GM12878 (cell line): ENCODE data around the gene ESRRG. TPM values are rescaled to one million over a fixed set of nuclear protein-coding genes. Genes with fewer than 3 reads are reported as not detected.

ENCODE experiments used
- ATAC-seq: fragments of 200-7000 bp; cut with Tn5 transposase; 3 replicates; pipeline ENCODE4 v1.9.1; 2020; ENCODE audit warnings: mild to moderate bottlenecking, moderate library complexity
- BruUV-seq: library from RNA; stranded (reverse); fragments of 400-500 nt; replicated peaks from 2 replicates; lab custom pipeline; 2021; lab: Mats Ljungman, UMichigan
- CTCF ChIA-PET: fragments of 300-600 bp; sonication (Branson Sonifier 250); formaldehyde crosslinking; extraction: SDS; loops from one replicate; lab custom pipeline; 2021; ENCODE audit warnings: inconsistent platforms; lab: Yijun Ruan, JAX
- POLR2A ChIA-PET: fragments of 350-600 bp; formaldehyde crosslinking; extraction: SDS; loops from one replicate; lab custom pipeline; 2021; ENCODE audit warnings: inconsistent platforms; lab: Charles Lee
- RAD21 ChIA-PET: fragments of 300-600 bp; sonication (Branson Sonifier 250); formaldehyde crosslinking; loops from one replicate; lab custom pipeline; 2023; ENCODE audit warnings: antibody characterized with exemption; ENCODE audit not compliant: unreplicated experiment; lab: Charles Lee
- SMC1A ChIA-PET: fragments of 300-600 bp; sonication (Branson Sonifier 250); formaldehyde crosslinking; loops from one replicate; lab custom pipeline; 2023; ENCODE audit not compliant: unreplicated experiment, uncharacterized antibody; lab: Charles Lee
- DNase-seq: peaks from one replicate; pipeline ENCODE4 v3.0.0-alpha.2; 2011; ENCODE audit warnings: low read depth, low spot score
- FAIRE-seq: peaks from 3 replicates; lab custom pipeline; 2011; peaks lifted over from hg19 to GRCh38; lab: Jason Lieb, UNC
- H2AFZ ChIP-seq: 2 replicates; pipeline ENCODE4 v1.6.0; 2011; ENCODE audit warnings: low read depth, low read length, control low read depth; ENCODE audit not compliant: control insufficient read depth
- H3K27ac ChIP-seq: 2 replicates; pipeline ENCODE4 v1.5.1; 2011; ENCODE audit warnings: control low read depth; ENCODE audit not compliant: control insufficient read depth, insufficient read depth
- H3K27me3 ChIP-seq, 2 experiments: replicated peaks in 1 of 2; 2 replicates each; pipeline versions ENCODE4 v1.6.0 to v1.6.1; 2011; ENCODE audit warnings: low read length in 1 of 2; ENCODE audit not compliant: control insufficient read depth in 2 of 2, insufficient read depth in 2 of 2
- H3K36me3 ChIP-seq, 2 experiments: 2 replicates each; pipeline ENCODE4 v1.5.1; 2011; ENCODE audit warnings: low read length in 1 of 2; ENCODE audit not compliant: control insufficient read depth in 2 of 2, insufficient read depth in 2 of 2
- H3K4me1 ChIP-seq: 2 replicates; pipeline ENCODE4 v1.6.1; 2011; ENCODE audit warnings: mild to moderate bottlenecking, low read length, moderate library complexity, mixed read lengths; ENCODE audit not compliant: control insufficient read depth, insufficient read depth
- H3K4me2 ChIP-seq: 2 replicates; pipeline ENCODE4 v1.6.0; 2011; ENCODE audit warnings: control low read depth; ENCODE audit not compliant: control insufficient read depth, insufficient read depth
- H3K4me3 ChIP-seq: fragments of 200-600 bp; sonication (generic); 2 replicates; pipeline ENCODE4 v1.5.1; 2016
- H3K79me2 ChIP-seq: 2 replicates; pipeline ENCODE4 v1.6.0; 2011; ENCODE audit warnings: low read length; ENCODE audit not compliant: control insufficient read depth, insufficient read depth
- H3K9ac ChIP-seq: 2 replicates; pipeline ENCODE4 v1.8.0; 2011; ENCODE audit warnings: low read length, control low read depth, mixed read lengths; ENCODE audit not compliant: control insufficient read depth, insufficient read depth
- H3K9me3 ChIP-seq: replicated peaks from 3 replicates; pipeline ENCODE4 v1.5.1; 2011; ENCODE audit warnings: mild to moderate bottlenecking, low read length; ENCODE audit not compliant: control insufficient read depth, insufficient read depth
- H4K20me1 ChIP-seq: 2 replicates; pipeline ENCODE4 v1.6.0; 2011; ENCODE audit not compliant: control insufficient read depth, insufficient read depth
- ASH2L ChIP-seq: fragments of 300-600, 200-600 bp; sonication (generic); IDR thresholded peaks from 2 replicates; pipeline ENCODE4 v1.6.1; 2017; ENCODE audit warnings: low read depth, mild to moderate bottlenecking, borderline replicate concordance
- CEBPB ChIP-seq, 2 experiments: fragments of 150-350 bp in 1 of 2; IDR thresholded peaks; 2 replicates each; pipeline ENCODE4 v1.6.1; 2012 to 2014; ENCODE audit warnings: low read depth in 2 of 2, low read length in 2 of 2, borderline replicate concordance in 1 of 2, inconsistent platforms in 1 of 2
- CHD2 ChIP-seq: IDR thresholded peaks from 2 replicates; pipeline ENCODE4 v1.6.1; 2011; ENCODE audit warnings: low read depth, low read length, improper control_type of control experiment, borderline replicate concordance
- CREB1 ChIP-seq: IDR thresholded peaks from 2 replicates; pipeline ENCODE4 v1.6.1; 2012; ENCODE audit warnings: low read depth, mild to moderate bottlenecking, inconsistent platforms
- E2F4 ChIP-seq: IDR thresholded peaks from 2 replicates; pipeline ENCODE4 v1.6.1; 2012; ENCODE audit warnings: low read depth, low read length, improper control_type of control experiment
- ELK1 ChIP-seq: IDR thresholded peaks from 2 replicates; pipeline ENCODE4 v1.6.1; 2012; ENCODE audit warnings: low read depth, low read length, improper control_type of control experiment
- FOXM1 ChIP-seq: IDR thresholded peaks from 2 replicates; pipeline ENCODE4 v1.6.1; 2012; ENCODE audit warnings: low read depth, mild to moderate bottlenecking, inconsistent platforms, low read length, moderate library complexity
- HDAC2 ChIP-seq: fragments of 200-600 bp; sonication (generic); IDR thresholded peaks from 2 replicates; pipeline ENCODE4 v1.6.1; 2017
- MEF2B ChIP-seq: fragments of 450-650 bp; IDR thresholded peaks from 2 replicates; pipeline ENCODE4 v1.6.1; 2018; ENCODE audit warnings: mild to moderate bottlenecking, moderate library complexity; ENCODE audit not compliant: partially characterized antibody, poor library complexity, severe bottlenecking
- NKRF ChIP-seq: fragments of 450-650 bp; conservative IDR thresholded peaks from 2 replicates; pipeline ENCODE4 v1.6.1; 2017; ENCODE audit warnings: mild to moderate bottlenecking, moderate library complexity
- NR2C2 ChIP-seq: IDR thresholded peaks from 2 replicates; pipeline ENCODE4 v1.6.1; 2011; ENCODE audit warnings: borderline replicate concordance, low read depth; ENCODE audit not compliant: control insufficient read depth, insufficient read length
- NRF1 ChIP-seq: conservative IDR thresholded peaks from 2 replicates; pipeline ENCODE4 v1.6.1; 2011; ENCODE audit warnings: mild to moderate bottlenecking, low read depth, low read length, improper control_type of control experiment
- PAX8 ChIP-seq: fragments of 450-650 bp; IDR thresholded peaks from 2 replicates; pipeline ENCODE4 v1.6.1; 2017; ENCODE audit warnings: mild to moderate bottlenecking, moderate library complexity
- RAD21 ChIP-seq: IDR thresholded peaks from 2 replicates; pipeline ENCODE4 v1.6.1; 2011; ENCODE audit warnings: mild to moderate bottlenecking, low read depth, low read length, moderate library complexity; ENCODE audit not compliant: insufficient read depth
- SIX5 ChIP-seq: IDR thresholded peaks from 2 replicates; pipeline ENCODE4 v1.6.1; 2011; ENCODE audit warnings: mild to moderate bottlenecking, low read depth, low read length, moderate library complexity; ENCODE audit not compliant: severe bottlenecking
- USF2 ChIP-seq: IDR thresholded peaks from 2 replicates; pipeline ENCODE4 v1.6.1; 2011; ENCODE audit warnings: low read depth, low read length, improper control_type of control experiment, borderline replicate concordance
- ZNF384 ChIP-seq: IDR thresholded peaks from 2 replicates; pipeline ENCODE4 v1.6.1; 2012; ENCODE audit warnings: low read depth, mild to moderate bottlenecking, low read length, improper control_type of control experiment, borderline replicate concordance
- ZNF622 ChIP-seq: fragments of 450-650 bp; IDR thresholded peaks from 2 replicates; pipeline ENCODE4 v1.6.1; 2017; ENCODE audit warnings: mild to moderate bottlenecking, inconsistent platforms
- WGBS: methylation state at CpG from one replicate; pipeline ENCODE4 v1.1.6; 2016; ENCODE audit warnings: low lambda C conversion rate; ENCODE audit not compliant: insufficient replicate concordance, insufficient coverage; ENCODE audit errors: missing lambda C conversion rate; 5-methylcytosine and 5-hydroxymethylcytosine counted together
- in situ Hi-C: fragments of 300-500 bp; cut with MboI; formaldehyde crosslinking; loops from 9 replicates; pipeline ENCODE4 v1.14.3; 2018; ENCODE audit warnings: mixed read lengths
- intact Hi-C: fragments of 100-400 bp; cut with micrococcal nuclease; formaldehyde crosslinking; loops from one replicate; pipeline ENCODE4 v1.14.2; 2022; ENCODE audit not compliant: unreplicated experiment
- polyA plus RNA-seq, 11 experiments: library from polyadenylated mRNA; depleted of rRNA in 4 of 11; unstranded in 6 of 11; stranded (reverse) in 5 of 11; fragments of >200 nt; fragmentation: Nextera tagmentation in 4 of 11; fragmentation: Illumina TruSeq in 1 of 11; extraction: Ambion mirVana in 4 of 11; extraction: Trizol in 1 of 11; gene quantifications; 1 replicate in 1 of 11; 2 replicates in 10 of 11; pipeline versions ENCODE4 v1.2.1 to v1.2.3, GENCODE V29; 2011 to 2016; ENCODE audit warnings: inconsistent platforms in 2 of 11, missing spikeins in 2 of 11, low read depth in 1 of 11
- total RNA-seq, 4 experiments: library from RNA; depleted of rRNA in 3 of 4; stranded (reverse); fragments of >200 nt in 3 of 4; fragmentation: Illumina TruSeq in 1 of 4; extraction: Trizol in 1 of 4; gene quantifications; 2 replicates each; pipeline versions ENCODE4 v1.2.1 to v1.2.3, GENCODE V29; 2013 to 2021

ESRRG gene
- total and polyA plus RNA-seq, 10 of the 15 experiments (the other 5 are each of a cell fraction or from before 2014, with no cell fraction given) = 0.03 TPM; not detected in 9

GRCh38 chr1:216576234-216576937, 146.8 kb downstream of the ESRRG start:
- FAIRE-seq = no peak

More at GRCh38 chr1:216576234-216576937, 146.8 kb downstream of the ESRRG start:
- no peaks in the 10 kb centered on the region for H3K36me3 ChIP-seq
- ChIA-PET CTCF (interaction anchor here (1.0 kb wide), 1 partner anchor 10 kb away, joined by 5 read pairs; no protein-coding TSS in a partner anchor), RAD21 (no interaction called here), SMC1A (interaction anchor here (0.7 kb wide), 1 partner anchor 9 kb away, joined by 3 read pairs; no protein-coding TSS in a partner anchor), POLR2A (no interaction called here)
- no peak overlapping the region for H3K4me3 ChIP-seq
- 1% methylated on average over 4 of the region's 4 CpGs for WGBS
- H3K4me2 ChIP-seq = no peak overlapping the region
- intact Hi-C loops = no loop called here
- H3K4me1 ChIP-seq = no peaks in the 10 kb centered on the region
- in situ Hi-C loops = no loop called here
- no peaks in the 10 kb centered on the region for H3K27me3 ChIP-seq
- no peak overlapping the region for H3K27ac ChIP-seq
- no TSS peak for BruUV-seq
- no peaks in the 10 kb centered on the region for H3K79me2 ChIP-seq
- TF ChIP-seq ASH2L (no peak), ZNF384 (no peak), MEF2B (no peak), NRF1 (no peak), E2F4 (no peak), PAX8 (no peak), USF2 (no peak), NKRF (no peak), CREB1 (no peak), HDAC2 (no peak), RAD21 (no peak), SIX5 (no peak), CEBPB (IDR thresholded peaks at IDR 0.05; ENCODE audit: borderline replicate concordance in 1 of 2, low read depth in 2 of 2, low read length in 2 of 2) (no peak), FOXM1 (no peak), ELK1 (no peak), NR2C2 (no peak), CHD2 (no peak), ZNF622 (no peak)
- no peak overlapping the region for H2AFZ ChIP-seq
- ATAC-seq (no peak), DNase-seq (no peak)
- H3K9ac ChIP-seq = no peak overlapping the region
- H4K20me1 ChIP-seq = no peaks in the 10 kb centered on the region
- no peaks in the 10 kb centered on the region for H3K9me3 ChIP-seq
